GM12874 (cell line): ENCODE data around the gene B4GALNT2.

Source experiments
- TF ChIP-seq, protein P1 (sequence below): IDR thresholded peaks from 2 replicates; pipeline ENCODE4 v1.5.1; 2011; ENCODE audit warnings: low read depth, mild to moderate bottlenecking, control low read depth, low read length, moderate library complexity; ENCODE audit not compliant: insufficient read depth

The B4GALNT2 gene

DNA sequence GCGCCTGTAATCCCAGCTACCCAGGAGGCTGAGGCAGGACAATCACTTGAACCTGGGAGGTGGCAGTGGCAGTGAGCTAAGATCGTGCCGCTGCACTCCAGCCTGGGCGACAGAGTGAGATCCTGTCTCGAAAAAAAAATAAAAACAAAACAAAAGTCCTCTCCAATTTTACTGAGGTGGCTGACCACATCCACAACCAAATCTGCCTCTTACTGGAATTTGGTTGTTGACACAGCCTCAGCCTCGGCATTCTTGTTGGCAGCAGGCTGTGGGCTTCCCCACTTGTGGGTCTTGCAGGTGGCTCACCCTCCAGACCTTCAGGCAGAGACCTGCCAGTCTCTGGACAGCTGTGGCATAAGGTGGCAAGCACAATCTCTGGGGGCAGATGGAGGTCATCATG, 15.6 kb downstream of the B4GALNT2 start:
- TF ChIP-seq, protein P1, sequence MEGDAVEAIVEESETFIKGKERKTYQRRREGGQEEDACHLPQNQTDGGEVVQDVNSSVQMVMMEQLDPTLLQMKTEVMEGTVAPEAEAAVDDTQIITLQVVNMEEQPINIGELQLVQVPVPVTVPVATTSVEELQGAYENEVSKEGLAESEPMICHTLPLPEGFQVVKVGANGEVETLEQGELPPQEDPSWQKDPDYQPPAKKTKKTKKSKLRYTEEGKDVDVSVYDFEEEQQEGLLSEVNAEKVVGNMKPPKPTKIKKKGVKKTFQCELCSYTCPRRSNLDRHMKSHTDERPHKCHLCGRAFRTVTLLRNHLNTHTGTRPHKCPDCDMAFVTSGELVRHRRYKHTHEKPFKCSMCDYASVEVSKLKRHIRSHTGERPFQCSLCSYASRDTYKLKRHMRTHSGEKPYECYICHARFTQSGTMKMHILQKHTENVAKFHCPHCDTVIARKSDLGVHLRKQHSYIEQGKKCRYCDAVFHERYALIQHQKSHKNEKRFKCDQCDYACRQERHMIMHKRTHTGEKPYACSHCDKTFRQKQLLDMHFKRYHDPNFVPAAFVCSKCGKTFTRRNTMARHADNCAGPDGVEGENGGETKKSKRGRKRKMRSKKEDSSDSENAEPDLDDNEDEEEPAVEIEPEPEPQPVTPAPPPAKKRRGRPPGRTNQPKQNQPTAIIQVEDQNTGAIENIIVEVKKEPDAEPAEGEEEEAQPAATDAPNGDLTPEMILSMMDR, result no peak

GRCh38 chr17:49151996-49152395, 19.4 kb downstream of the B4GALNT2 start:
- TF ChIP-seq, protein P1, result no peak

GRCh38 chr17:49156256-49156655, 23.7 kb downstream of the B4GALNT2 start:
- TF ChIP-seq, protein P1, result no peak

- TF ChIP-seq, protein P1, result no peak
Observed at GRCh38 chr17:49157784-49158183, 25.2 kb downstream of the B4GALNT2 start.

DNA sequence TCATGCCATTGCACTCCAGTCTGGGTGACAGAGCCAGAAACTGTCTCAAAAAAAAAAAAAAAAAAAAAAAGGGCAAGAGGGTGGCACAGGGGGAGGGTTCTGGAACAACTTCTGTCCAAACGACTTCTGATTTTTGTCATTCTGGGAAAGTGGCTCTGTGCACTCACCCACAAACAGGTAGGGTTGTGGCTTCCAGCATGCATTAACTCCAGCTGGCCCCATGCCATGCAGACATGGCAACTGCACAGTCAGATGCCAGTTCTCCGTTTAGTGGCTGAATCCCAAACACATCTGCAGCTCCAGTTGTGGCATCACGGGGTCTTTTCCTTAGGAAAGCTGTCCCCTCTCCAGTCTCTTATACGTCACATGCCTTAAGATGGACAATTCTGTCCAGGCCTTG, 30.3 kb downstream of the B4GALNT2 start:
- TF ChIP-seq, protein P1, result no peak

DNA sequence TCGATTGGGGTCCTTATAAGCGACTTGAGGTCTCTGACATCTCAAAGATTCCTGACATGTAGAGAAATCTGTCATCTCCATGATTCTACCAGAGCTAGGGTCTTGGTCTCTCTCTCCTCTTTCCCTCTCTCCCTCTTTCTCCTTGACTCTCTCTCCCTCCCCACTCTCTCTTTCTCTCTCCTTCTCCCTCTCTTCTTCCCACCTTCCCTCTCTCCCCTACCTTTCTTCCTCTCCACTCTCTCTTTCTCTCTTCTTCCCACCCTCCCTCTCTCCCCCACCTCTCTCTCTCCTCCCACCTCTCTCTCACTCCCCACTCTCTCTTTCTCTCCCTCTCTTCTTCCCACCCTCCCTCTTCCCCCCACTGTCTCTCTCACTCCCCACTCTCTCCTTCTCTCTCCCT, 32.6 kb downstream of the B4GALNT2 start:
- TF ChIP-seq, protein P1, result no peak

GRCh38 chr17:49168706-49169105, 36.1 kb downstream of the B4GALNT2 start:
- TF ChIP-seq, protein P1, result no peak

DNA sequence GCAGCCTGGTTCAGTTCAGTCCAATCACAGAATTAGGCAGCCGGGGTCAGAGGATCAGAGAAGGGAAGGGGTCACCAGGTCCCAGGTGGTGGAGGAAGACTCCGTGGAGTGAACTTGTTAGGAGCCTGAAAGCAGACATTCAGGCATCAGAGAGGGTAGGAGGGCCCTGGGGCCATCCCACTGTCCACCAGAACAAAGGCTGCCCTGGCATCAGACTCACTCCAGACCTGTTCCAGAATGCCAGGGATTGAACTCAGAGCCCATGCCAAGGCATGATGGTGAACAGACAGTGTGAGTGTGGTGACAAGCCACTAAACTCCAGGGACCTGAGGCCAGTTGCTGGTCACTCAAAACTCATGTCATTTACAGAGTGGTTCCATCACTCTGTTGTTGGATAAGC, 37.6 kb downstream of the B4GALNT2 start:
- TF ChIP-seq, protein P1, result no peak
